Right atrium auricular region (tissue), 2 donors: ENCODE measurements around the gene CTDSP1. TPM values are rescaled to one million over a fixed set of nuclear protein-coding genes. Genes with fewer than 3 reads are reported as not detected.

Experiments used
- DNase-seq: peaks from one replicate; pipeline ENCODE4 v3.0.0-alpha.2; 2019; ENCODE audit warnings: low spot score
- H3K27ac ChIP-seq, 2 donors: fragments of 200-600 bp; sonication (generic); 1 replicate in 1 of 2; 2 replicates in 1 of 2; pipeline ENCODE4 v1.5.1; 2016 to 2019
- H3K27me3 ChIP-seq, 2 donors: fragments of 200-600 bp; sonication (generic); one replicate each; pipeline versions ENCODE4 v1.5.1 to v1.6.0; 2017 to 2019
- H3K36me3 ChIP-seq: fragments of 200-600 bp; sonication (generic); one replicate; pipeline ENCODE4 v1.5.1; 2016
- H3K4me1 ChIP-seq, 2 donors: fragments of 200-600 bp; sonication (generic); one replicate each; pipeline versions ENCODE4 v1.5.1 to v1.6.0; 2017 to 2019
- H3K4me3 ChIP-seq, 2 donors: fragments of 200-600 bp; sonication (generic); 1 replicate in 1 of 2; 2 replicates in 1 of 2; pipeline ENCODE4 v1.5.1; 2017 to 2019; ENCODE audit warnings: mild to moderate bottlenecking in 1 of 2, moderate library complexity in 1 of 2
- H3K9me3 ChIP-seq, 2 donors: fragments of 200-600 bp; sonication (generic); one replicate each; pipeline ENCODE4 v1.5.1; 2019
- CTCF ChIP-seq, 2 donors: fragments of 200-600 bp; sonication (generic); IDR thresholded peaks; one replicate each; pipeline ENCODE4 v1.5.1; 2019; ENCODE audit warnings: antibody characterized with exemption in 2 of 2
- total RNA-seq, 2 donors: library from RNA; depleted of rRNA; stranded (reverse); fragments of >200 nt; gene quantifications; one replicate each; pipeline ENCODE4 v1.1.0, GENCODE V29; 2016

Gene CTDSP1
- total RNA-seq, 2 donors from 2014 or later, result 54.2 to 99.5 TPM

GRCh38 chr2:218419630-218420216 is 20.1 kb downstream of the CTDSP1 start:
- no peaks in the 10 kb centered on the region for H3K9me3 ChIP-seq
- no peaks in the 10 kb centered on the region for H3K36me3 ChIP-seq
- TF ChIP-seq CTCF (IDR thresholded peaks at IDR 0.05), result no peak
- no peak overlapping the region for H3K4me3 ChIP-seq
- no peaks in the 10 kb centered on the region for H3K4me1 ChIP-seq
- H3K27me3 ChIP-seq, result no peaks in the 10 kb centered on the region
- DNase-seq, result no peak
- no peak overlapping the region for H3K27ac ChIP-seq

DNA sequence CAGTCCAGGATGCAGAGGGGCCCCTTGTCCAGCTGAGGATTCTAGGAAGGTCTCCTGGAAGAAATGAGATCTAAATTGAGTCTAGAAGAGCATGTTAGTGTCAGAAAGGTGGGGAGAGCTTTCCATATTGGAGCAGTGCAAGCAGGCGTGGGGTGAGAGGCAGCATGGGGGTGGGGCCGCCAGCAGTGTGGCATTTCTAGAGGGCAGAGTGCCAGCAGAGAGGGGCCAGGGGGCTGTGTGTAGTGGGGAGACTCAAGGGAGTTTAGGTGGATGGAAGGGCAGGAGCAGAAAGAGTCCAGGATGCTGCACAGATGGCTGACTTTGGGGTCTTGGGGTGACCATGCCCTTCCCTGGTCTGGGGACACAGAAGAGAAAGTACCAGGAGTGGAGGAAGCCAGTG is 21.4 kb downstream of the CTDSP1 start:
- Histone ChIP-seq H3K4me1 (no peaks in the 10 kb centered on the region), H3K27me3 (no peaks in the 10 kb centered on the region), H3K4me3 (no peak overlapping the region), H3K36me3 (no peaks in the 10 kb centered on the region), H3K9me3 (no peaks in the 10 kb centered on the region), H3K27ac (no peak overlapping the region)
- DNase-seq, result no peak
- no peak for TF ChIP-seq CTCF (IDR thresholded peaks at IDR 0.05)

DNA sequence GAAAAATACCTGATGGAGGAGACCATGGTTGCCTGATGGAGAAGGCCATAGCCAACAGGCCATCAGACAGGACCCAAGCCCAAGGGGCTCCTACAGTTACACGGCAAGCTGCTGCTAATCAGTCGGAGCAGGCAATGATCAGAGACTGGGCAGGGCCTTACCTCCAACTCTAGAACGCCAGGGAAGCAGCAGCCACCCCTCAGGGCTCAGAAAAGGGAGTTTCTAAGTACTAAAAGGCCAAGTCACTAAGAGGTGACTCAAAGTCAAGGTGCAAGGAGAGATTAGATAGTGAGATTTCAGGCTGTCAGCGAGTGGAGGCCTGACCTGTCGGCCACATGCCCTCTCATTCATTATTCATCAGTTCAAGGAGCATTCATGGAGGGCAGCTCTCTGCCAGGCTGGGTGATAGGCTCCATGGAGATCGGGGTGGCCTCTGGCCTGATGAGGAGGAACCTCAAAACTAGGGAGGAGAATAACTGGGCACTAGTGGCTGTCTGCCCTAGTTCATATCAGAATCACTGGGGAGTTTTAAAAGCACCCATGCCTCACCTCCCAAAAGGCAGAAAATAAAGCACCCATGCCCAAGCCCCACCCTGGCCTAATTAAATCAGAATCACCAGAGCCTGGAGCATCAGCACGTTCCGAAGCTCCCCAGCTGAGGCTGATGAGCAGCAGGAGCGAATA is 22.9 kb downstream of the CTDSP1 start:
- Histone ChIP-seq H3K4me3 (no peak overlapping the region), H3K27me3 (no peaks in the 10 kb centered on the region), H3K36me3 (no peaks in the 10 kb centered on the region), H3K27ac (no peak overlapping the region), H3K9me3 (no peaks in the 10 kb centered on the region), H3K4me1 (no peaks in the 10 kb centered on the region)
- DNase-seq, result no peak
- TF ChIP-seq CTCF (IDR thresholded peaks at IDR 0.05), result no peak

- DNase-seq, result no peak
- TF ChIP-seq CTCF (IDR thresholded peaks at IDR 0.05), result no peak
- Histone ChIP-seq H3K27me3 (no peaks in the 10 kb centered on the region), H3K9me3 (no peaks in the 10 kb centered on the region), H3K4me3 (no peak overlapping the region), H3K4me1 (no peaks in the 10 kb centered on the region), H3K36me3 (no peaks in the 10 kb centered on the region), H3K27ac (no peak overlapping the region)
Observed at GRCh38 chr2:218423584-218423983, 23.9 kb downstream of the CTDSP1 start.

GRCh38 chr2:218425531-218425930 is 25.9 kb downstream of the CTDSP1 start:
- Histone ChIP-seq H3K36me3 (no peaks in the 10 kb centered on the region), H3K27ac (no peak overlapping the region), H3K4me3 (no peak overlapping the region), H3K9me3 (no peaks in the 10 kb centered on the region), H3K27me3 (no peaks in the 10 kb centered on the region), H3K4me1 (no peaks in the 10 kb centered on the region)
- no peak for DNase-seq
- TF ChIP-seq CTCF (IDR thresholded peaks at IDR 0.05), result no peak

DNA sequence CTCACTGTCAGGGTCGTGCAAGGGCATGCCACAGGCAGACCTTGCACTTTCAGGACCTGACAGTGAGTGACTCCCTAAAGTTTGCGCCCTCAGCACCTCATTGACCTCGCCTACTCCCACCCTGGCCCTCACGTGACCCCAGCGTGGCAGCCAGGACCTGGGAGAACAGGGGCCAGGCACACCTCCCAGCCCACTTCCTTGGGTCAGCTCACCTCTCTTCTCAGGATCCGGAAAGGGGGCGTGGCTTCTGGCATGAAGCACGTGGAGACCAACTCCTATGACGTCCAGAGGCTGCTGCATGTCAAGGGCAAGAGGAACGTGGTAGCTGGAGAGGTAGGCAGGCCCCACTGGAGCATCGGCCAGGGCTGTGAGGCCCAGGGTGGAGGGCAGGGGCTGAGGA is 28.1 kb downstream of the CTDSP1 start:
- Histone ChIP-seq H3K4me1 (no peaks in the 10 kb centered on the region), H3K9me3 (no peaks in the 10 kb centered on the region), H3K27me3 (no peaks in the 10 kb centered on the region), H3K36me3 (no peaks in the 10 kb centered on the region), H3K27ac (no peak overlapping the region), H3K4me3 (no peak overlapping the region)
- DNase-seq, result no peak
- no peak for TF ChIP-seq CTCF (IDR thresholded peaks at IDR 0.05)
